GM23338 (cell line): ENCODE results near the gene CLK1.

Experiments
- CTCF ChIP-seq, 2 experiments: fragments of 200-600 bp in 1 of 2; sonication (generic) in 1 of 2; conservative IDR thresholded peaks; 2 replicates each; pipeline versions ENCODE4 v1.5.1 to v1.6.1; 2016 to 2017; ENCODE audit warnings: antibody characterized with exemption in 2 of 2, low read depth in 2 of 2, mild to moderate bottlenecking in 2 of 2, moderate library complexity in 1 of 2
- EZH2 ChIP-seq: fragments of 200-600 bp; sonication (generic); IDR thresholded peaks from one replicate; pipeline ENCODE4 v1.8.0; 2017; ENCODE audit warnings: antibody characterized with exemption, mild to moderate bottlenecking, low read depth; ENCODE audit not compliant: unreplicated experiment
- POLR2AphosphoS5 ChIP-seq: IDR thresholded peaks from 2 replicates; pipeline ENCODE4 v1.6.1; 2016; ENCODE audit warnings: antibody characterized with exemption, low read depth
- REST ChIP-seq: IDR thresholded peaks from one replicate; pipeline ENCODE4 v1.6.1; 2018; ENCODE audit warnings: antibody characterized with exemption; ENCODE audit not compliant: unreplicated experiment

- TF ChIP-seq EZH2 (no peak), REST (no peak), CTCF (conservative IDR thresholded peaks at IDR 0.05; ENCODE audit: low read depth in 2 of 2) (no peak), POLR2AphosphoS5 (no peak)
These were observed 11.9 kb downstream of the CLK1 start for GRCh38 chr2:200852605-200853004.
